AG04450 (cell line): ENCODE measurements around the gene ZIC1. TPM values are rescaled to one million over a fixed set of nuclear protein-coding genes. Genes with fewer than 3 reads are reported as not detected.
A peak's percentile ranks its signal among the peaks of the same experiment; 100 is the strongest.

Experiments
- CTCF ChIA-PET: fragments of 300-600, 350-600 bp; formaldehyde crosslinking; extraction: SDS; loops from one replicate; lab custom pipeline; 2022; ENCODE audit warnings: antibody characterized with exemption, inconsistent platforms; lab: Charles Lee
- POLR2A ChIA-PET: fragments of 350-600 bp; formaldehyde crosslinking; extraction: SDS; loops from one replicate; lab custom pipeline; 2021; ENCODE audit warnings: antibody characterized with exemption, inconsistent platforms; lab: Yijun Ruan, JAX
- DNase-seq: peaks from one replicate; pipeline ENCODE4 v3.0.0-alpha.2; 2011; ENCODE audit warnings: low read depth, low spot score
- H3K27ac ChIP-seq: one replicate; pipeline ENCODE4 v1.5.1; 2012; ENCODE audit warnings: low read depth, low read length, control low read depth
- H3K27me3 ChIP-seq: one replicate; pipeline ENCODE4 v1.6.0; 2012; ENCODE audit warnings: low read length; ENCODE audit not compliant: control insufficient read depth, insufficient read depth
- H3K4me3 ChIP-seq: 2 replicates; pipeline ENCODE4 v1.5.1; 2011; ENCODE audit warnings: mild to moderate bottlenecking, low read depth, low read length, control low read depth
- H3K9me3 ChIP-seq: 2 replicates; pipeline ENCODE4 v1.5.1; 2012; ENCODE audit warnings: low read length; ENCODE audit not compliant: control insufficient read depth, insufficient read depth
- polyA plus RNA-seq: library from polyadenylated mRNA; depleted of rRNA; stranded (reverse); fragments of >200 nt; gene quantifications from 2 replicates; pipeline ENCODE4 v1.2.3, GENCODE V29; 2011
- TF ChIP-seq, protein P1 (sequence below): IDR thresholded peaks from 2 replicates; pipeline ENCODE4 v1.5.1; 2011; ENCODE audit warnings: low read depth, low read length, control low read depth, inconsistent platforms

The ZIC1 gene
- polyA plus RNA-seq, 1 experiment, result not detected

- no peak overlapping the region for H3K27ac ChIP-seq
- H3K9me3 ChIP-seq, result peaks cover 20% of the 10 kb centered on the region
- no peak for DNase-seq
- POLR2A ChIA-PET, result no interaction called here
- H3K27me3 ChIP-seq, result peaks cover 97% of the 10 kb centered on the region
- CTCF ChIA-PET, result no interaction called here
- no peak overlapping the region for H3K4me3 ChIP-seq
- TF ChIP-seq, protein P1, sequence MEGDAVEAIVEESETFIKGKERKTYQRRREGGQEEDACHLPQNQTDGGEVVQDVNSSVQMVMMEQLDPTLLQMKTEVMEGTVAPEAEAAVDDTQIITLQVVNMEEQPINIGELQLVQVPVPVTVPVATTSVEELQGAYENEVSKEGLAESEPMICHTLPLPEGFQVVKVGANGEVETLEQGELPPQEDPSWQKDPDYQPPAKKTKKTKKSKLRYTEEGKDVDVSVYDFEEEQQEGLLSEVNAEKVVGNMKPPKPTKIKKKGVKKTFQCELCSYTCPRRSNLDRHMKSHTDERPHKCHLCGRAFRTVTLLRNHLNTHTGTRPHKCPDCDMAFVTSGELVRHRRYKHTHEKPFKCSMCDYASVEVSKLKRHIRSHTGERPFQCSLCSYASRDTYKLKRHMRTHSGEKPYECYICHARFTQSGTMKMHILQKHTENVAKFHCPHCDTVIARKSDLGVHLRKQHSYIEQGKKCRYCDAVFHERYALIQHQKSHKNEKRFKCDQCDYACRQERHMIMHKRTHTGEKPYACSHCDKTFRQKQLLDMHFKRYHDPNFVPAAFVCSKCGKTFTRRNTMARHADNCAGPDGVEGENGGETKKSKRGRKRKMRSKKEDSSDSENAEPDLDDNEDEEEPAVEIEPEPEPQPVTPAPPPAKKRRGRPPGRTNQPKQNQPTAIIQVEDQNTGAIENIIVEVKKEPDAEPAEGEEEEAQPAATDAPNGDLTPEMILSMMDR, result no peak
Measured at GRCh38 chr3:147389717-147390116, 19.4 kb upstream of the ZIC1 start.

DNA sequence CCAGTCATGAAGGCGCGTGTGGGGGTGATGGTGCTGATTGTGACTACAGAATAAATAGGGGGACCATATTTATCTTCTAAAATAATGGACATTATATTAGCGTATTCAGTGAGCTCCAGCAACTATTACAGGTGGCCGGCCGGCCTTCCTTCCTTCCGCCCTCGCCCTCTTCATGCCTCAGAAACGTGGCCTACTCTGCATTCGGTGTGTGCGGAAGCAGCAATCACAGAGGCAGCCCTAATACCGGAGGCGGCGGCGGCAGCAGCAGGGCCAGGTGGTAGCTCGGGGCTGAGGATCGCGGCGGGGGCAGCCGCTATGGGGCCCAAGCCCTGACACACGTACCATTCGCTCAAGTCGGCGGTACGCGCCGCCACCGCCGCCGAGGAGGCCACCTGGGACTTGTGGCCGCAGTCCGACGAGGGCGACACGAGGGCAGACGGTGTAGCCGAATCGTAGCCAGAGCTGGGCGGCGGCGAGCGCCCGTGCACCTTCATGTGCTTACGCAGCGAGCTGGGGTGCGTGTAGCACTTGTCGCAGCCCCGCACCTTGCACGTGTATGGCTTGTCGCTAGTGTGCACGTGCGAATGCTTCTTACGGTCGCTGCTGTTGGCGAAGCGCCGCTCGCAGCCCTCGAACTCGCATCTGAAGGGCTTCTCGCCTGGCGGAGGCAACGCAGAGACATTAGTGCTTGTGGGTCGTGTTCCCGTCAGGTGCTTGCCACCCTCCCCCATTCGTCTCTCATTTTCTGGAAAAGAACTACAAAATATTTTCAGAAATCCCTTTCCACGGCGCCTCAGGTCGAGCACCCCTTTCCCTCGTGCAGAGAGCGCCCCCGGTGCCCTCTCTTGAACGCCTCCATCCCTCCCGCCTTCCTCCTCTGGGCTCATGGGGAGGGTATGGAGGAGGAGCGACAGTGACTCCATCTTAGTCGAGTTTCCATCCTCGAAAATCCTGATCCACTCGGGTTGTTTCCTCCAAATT is 18.3 kb upstream of the ZIC1 start:
- Histone ChIP-seq H3K27me3 (peaks cover 97% of the 10 kb centered on the region), H3K27ac (no peak overlapping the region), H3K9me3 (peaks cover 24% of the 10 kb centered on the region), H3K4me3 (no peak overlapping the region)
- ChIA-PET CTCF (interaction anchor here (1.0 kb wide), 1 partner anchor 750 kb away, joined by 3 read pairs; no protein-coding TSS in a partner anchor), POLR2A (no interaction called here)
- no peak for DNase-seq
- TF ChIP-seq, protein P1, result no peak

DNA sequence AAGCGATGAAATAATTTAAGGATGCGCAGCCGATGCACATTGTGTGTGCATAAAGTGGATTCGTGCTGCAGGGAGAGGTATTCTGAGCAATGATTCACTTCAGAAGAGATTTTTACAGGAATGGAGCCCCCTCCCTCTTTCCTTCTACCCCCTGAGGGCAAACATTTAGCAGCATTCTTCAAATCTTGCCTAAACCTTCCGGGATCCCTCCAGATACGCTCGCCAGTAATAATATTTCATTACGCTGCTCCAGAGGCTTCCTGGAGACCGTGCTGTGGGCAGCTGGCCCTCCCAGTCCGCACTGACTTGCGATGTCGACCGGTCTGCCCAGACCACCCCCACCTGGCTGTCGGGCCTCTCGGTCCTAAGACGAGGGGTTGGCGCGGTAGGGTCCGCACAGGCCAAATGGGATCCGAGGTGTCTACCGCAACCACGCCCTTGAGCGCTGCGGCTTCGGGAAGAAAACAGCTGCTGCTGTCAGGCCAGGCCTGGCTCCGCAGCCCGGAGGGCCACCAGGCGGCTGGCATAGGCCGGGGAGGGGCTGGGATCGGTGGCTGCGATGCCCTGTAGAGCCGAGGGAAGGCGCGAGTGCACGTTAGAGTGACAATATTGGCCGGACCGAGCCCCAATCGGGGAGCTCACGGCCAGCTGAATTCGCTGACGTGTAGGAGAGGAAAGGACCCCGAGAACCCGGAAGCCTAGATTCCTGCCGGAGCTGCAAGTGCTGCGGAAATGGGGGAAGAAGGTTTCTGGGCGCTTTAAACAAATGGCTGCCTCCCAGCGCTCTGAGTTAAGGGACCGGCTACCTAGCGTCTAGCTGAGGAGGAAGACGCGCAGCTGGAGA is 17.2 kb upstream of the ZIC1 start:
- Histone ChIP-seq H3K27me3 (peaks cover 97% of the 10 kb centered on the region), H3K4me3 (peak overlapping the region; percentile 32), H3K27ac (no peak overlapping the region), H3K9me3 (peaks cover 36% of the 10 kb centered on the region)
- DNase-seq, result no peak
- POLR2A ChIA-PET, result no interaction called here
- TF ChIP-seq, protein P1, result no peak
- CTCF ChIA-PET, result interaction anchor here (1.0 kb wide), 1 partner anchor 751 kb away, joined by 3 read pairs; no protein-coding TSS in a partner anchor

DNA sequence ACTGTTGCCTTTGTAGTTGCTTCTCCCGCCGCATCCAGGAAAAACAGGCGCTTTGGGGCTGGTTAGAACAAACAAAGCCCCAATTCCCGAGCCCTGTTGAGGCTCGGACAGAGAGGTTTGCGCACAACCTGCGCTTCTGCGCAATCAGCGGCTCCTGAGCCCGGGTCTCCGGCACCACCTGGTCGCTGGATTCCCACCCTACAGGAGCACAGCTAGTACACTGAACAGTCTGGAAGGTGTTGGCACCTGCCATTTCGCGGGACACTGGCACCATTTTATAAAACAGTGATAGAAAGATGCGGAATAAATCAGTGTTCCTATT is 16.6 kb upstream of the ZIC1 start:
- ChIA-PET CTCF (no interaction called here), POLR2A (no interaction called here)
- Histone ChIP-seq H3K4me3 (peak overlapping the region; percentile 32), H3K9me3 (peaks cover 40% of the 10 kb centered on the region), H3K27ac (no peak overlapping the region), H3K27me3 (peaks cover 97% of the 10 kb centered on the region)
- TF ChIP-seq, protein P1, result no peak
- no peak for DNase-seq
